Measurements from ENCODE around the gene ARIH1.
A peak's percentile ranks its signal among the peaks of the same experiment; 100 is the strongest.

Gene ARIH1

GRCh38 chr15:72511536-72511935 lies 37.4 kb downstream of the ARIH1 start:
- peak; percentile 70 for ATAC-seq
- no peak for TF ChIP-seq GLIS3 (CRISPR knock-in tag; IDR thresholded peaks at IDR 0.05)
- TF ChIP-seq ZFP30 (CRISPR knock-in tag; IDR thresholded peaks at IDR 0.05): no peak
- TF ChIP-seq ZFP3 (CRISPR knock-in tag; IDR thresholded peaks at IDR 0.05): no peak
- TF ChIP-seq ZNF70 (CRISPR knock-in tag; IDR thresholded peaks at IDR 0.05): no peak
- TF ChIP-seq TSHZ2 (CRISPR knock-in tag; IDR thresholded peaks at IDR 0.05): no peak
- no peak for TF ChIP-seq OSR1 (CRISPR knock-in tag; IDR thresholded peaks at IDR 0.05)
- TF ChIP-seq CSDC2 (CRISPR knock-in tag; IDR thresholded peaks at IDR 0.05): no peak
- no peak for TF ChIP-seq ZC3H10 (CRISPR knock-in tag; IDR thresholded peaks at IDR 0.05)
- TF ChIP-seq ZNF565 (CRISPR knock-in tag; conservative IDR thresholded peaks at IDR 0.05; ENCODE audit: low read depth): no peak
- TF ChIP-seq TCF4 (CRISPR knock-in tag; IDR thresholded peaks at IDR 0.05; ENCODE audit: borderline replicate concordance): no peak
- TF ChIP-seq ESRRG (CRISPR knock-in tag; IDR thresholded peaks at IDR 0.05): no peak
- no peak for TF ChIP-seq ARNTL (CRISPR knock-in tag; IDR thresholded peaks at IDR 0.05; ENCODE audit: borderline replicate concordance, low read depth)
- TF ChIP-seq TOX (CRISPR knock-in tag; IDR thresholded peaks at IDR 0.05; ENCODE audit: borderline replicate concordance): no peak
- TF ChIP-seq PPARA (CRISPR knock-in tag; IDR thresholded peaks at IDR 0.05; ENCODE audit: borderline replicate concordance): no peak

- peak; percentile 69 for ATAC-seq
- TF ChIP-seq ZNF8 (CRISPR knock-in tag; IDR thresholded peaks at IDR 0.05) (no peak), TSHZ2 (CRISPR knock-in tag; IDR thresholded peaks at IDR 0.05) (no peak), ZFP3 (CRISPR knock-in tag; IDR thresholded peaks at IDR 0.05) (no peak), PATZ1 (CRISPR knock-in tag; IDR thresholded peaks at IDR 0.05; ENCODE audit: borderline replicate concordance) (no peak), TOX (CRISPR knock-in tag; IDR thresholded peaks at IDR 0.05; ENCODE audit: borderline replicate concordance) (no peak), RARB (CRISPR knock-in tag; IDR thresholded peaks at IDR 0.05) (no peak), ZNF565 (CRISPR knock-in tag; conservative IDR thresholded peaks at IDR 0.05; ENCODE audit: low read depth) (no peak), ESRRG (CRISPR knock-in tag; IDR thresholded peaks at IDR 0.05) (no peak), GLIS3 (CRISPR knock-in tag; IDR thresholded peaks at IDR 0.05) (no peak), CSDC2 (CRISPR knock-in tag; IDR thresholded peaks at IDR 0.05) (no peak), ISL1 (CRISPR knock-in tag; IDR thresholded peaks at IDR 0.05) (no peak), BACH2 (CRISPR knock-in tag; IDR thresholded peaks at IDR 0.05; ENCODE audit: borderline replicate concordance) (no peak), OSR1 (CRISPR knock-in tag; IDR thresholded peaks at IDR 0.05) (no peak), POU6F1 (CRISPR knock-in tag; IDR thresholded peaks at IDR 0.05; ENCODE audit: borderline replicate concordance, low read depth) (no peak), ZC3H10 (CRISPR knock-in tag; IDR thresholded peaks at IDR 0.05) (no peak), PPARA (CRISPR knock-in tag; IDR thresholded peaks at IDR 0.05; ENCODE audit: borderline replicate concordance) (no peak), CREB5 (CRISPR knock-in tag; IDR thresholded peaks at IDR 0.05; ENCODE audit: low read depth) (no peak), TCF4 (CRISPR knock-in tag; IDR thresholded peaks at IDR 0.05; ENCODE audit: borderline replicate concordance) (no peak), CSRNP3 (CRISPR knock-in tag; IDR thresholded peaks at IDR 0.05) (no peak)
These were observed 41.7 kb downstream of the ARIH1 start for GRCh38 chr15:72515591-72516389.
